GM12801 (cell line): Measurements from ENCODE around the gene GPR176.

ENCODE experiments used
- TF ChIP-seq, protein P1 (sequence below): IDR thresholded peaks from one replicate; pipeline ENCODE4 v1.5.1; 2011; ENCODE audit warnings: control low read depth; ENCODE audit not compliant: insufficient read length; ENCODE audit errors: extremely low read depth

The GPR176 gene

DNA sequence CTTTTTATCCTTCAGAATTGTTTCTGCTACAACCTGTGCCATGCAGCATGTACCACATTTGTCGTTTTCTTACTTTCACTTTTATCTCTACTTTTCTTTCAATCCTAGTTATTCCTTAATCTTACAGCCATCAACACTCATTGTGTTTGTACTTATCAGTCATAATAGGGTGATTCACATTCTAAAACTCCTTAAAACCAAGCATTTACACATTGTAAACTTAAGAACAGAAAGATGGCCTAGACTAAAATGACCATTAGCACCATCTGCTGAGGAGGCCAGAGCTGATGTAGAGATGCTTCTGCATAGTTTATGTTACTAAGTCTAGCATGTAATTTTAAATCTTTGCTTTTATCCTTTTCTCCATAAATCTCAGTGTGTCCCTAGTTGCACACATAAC, 39.3 kb upstream of the GPR176 start:
- TF ChIP-seq, protein P1, sequence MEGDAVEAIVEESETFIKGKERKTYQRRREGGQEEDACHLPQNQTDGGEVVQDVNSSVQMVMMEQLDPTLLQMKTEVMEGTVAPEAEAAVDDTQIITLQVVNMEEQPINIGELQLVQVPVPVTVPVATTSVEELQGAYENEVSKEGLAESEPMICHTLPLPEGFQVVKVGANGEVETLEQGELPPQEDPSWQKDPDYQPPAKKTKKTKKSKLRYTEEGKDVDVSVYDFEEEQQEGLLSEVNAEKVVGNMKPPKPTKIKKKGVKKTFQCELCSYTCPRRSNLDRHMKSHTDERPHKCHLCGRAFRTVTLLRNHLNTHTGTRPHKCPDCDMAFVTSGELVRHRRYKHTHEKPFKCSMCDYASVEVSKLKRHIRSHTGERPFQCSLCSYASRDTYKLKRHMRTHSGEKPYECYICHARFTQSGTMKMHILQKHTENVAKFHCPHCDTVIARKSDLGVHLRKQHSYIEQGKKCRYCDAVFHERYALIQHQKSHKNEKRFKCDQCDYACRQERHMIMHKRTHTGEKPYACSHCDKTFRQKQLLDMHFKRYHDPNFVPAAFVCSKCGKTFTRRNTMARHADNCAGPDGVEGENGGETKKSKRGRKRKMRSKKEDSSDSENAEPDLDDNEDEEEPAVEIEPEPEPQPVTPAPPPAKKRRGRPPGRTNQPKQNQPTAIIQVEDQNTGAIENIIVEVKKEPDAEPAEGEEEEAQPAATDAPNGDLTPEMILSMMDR = no peak

DNA sequence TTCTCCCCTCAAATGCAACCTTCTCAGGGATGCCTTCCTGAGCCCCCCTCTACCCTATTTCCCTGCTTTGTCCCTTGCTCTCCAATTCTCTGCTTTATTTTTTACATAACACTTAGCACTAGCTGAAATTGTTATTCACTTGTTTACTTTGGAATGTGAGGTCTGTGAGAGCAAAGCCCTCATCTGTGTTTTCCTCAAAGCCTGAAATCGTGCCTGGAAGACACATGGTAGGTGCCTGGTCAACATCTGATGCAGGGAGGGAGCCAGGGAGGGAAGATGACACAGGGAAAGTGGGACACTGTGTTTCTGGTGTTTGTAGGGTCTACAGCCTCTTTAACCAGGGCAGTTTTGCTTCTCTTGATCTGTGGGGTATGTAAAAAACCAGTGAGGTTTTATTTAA, 37.4 kb upstream of the GPR176 start:
- TF ChIP-seq, protein P1 = no peak

DNA sequence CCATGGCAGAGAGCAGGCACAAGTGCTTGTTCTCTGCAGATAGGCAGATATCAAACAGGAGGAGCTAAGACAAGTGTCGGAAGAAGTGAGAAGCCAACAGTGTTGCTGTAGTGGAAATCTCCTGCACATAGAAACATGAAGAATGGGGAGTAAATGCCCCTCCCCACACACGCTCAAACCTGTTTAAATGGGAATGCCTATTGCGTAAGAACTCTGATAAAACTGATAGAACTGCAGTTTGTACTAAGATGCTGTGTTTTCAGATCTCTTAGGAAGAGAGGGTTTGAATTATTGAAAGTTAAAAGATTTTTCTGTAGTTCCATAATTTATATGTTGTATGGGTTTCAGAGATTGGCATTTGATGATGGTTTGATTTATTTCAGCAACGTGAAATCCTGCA, 33.5 kb upstream of the GPR176 start:
- TF ChIP-seq, protein P1 = no peak

DNA sequence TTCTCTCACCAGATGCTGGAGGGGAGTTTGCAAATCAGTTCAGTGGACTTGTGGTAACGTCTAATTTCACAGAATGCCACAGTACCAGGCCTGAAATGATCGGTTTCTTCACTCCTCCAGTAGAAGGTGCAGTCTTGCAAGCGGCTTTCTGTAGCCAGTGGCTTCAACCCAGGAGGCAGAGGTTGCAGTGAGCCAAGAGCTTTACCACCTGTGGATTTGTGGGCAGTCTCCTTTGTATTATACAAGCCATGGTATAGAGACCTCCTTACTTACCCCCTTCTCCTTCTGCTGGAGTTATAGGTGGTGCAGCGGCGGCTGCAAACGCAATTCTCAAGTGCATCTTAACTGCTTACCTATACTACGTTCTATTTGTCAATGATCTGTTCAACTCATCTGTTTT, 31.5 kb upstream of the GPR176 start:
- TF ChIP-seq, protein P1 = no peak

DNA sequence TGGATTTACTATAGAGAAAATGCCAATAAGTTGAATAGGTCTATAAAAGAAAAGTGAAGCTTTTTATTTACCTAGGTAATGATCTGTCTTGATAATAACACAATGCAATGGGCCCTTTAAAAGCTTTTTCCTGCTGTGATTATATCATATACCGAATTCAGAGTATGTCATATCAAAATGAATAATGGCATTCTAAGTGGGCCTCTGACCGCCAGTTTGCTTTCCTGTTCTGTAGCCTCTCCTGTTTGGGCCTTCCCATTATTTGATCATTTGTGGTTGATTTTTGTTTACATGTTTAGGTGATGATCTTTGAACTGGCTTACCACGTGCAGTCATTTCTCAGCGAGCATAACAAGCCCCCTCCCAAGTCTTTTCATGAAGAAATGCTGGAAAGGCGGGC, 28.8 kb upstream of the GPR176 start:
- TF ChIP-seq, protein P1 = no peak

DNA sequence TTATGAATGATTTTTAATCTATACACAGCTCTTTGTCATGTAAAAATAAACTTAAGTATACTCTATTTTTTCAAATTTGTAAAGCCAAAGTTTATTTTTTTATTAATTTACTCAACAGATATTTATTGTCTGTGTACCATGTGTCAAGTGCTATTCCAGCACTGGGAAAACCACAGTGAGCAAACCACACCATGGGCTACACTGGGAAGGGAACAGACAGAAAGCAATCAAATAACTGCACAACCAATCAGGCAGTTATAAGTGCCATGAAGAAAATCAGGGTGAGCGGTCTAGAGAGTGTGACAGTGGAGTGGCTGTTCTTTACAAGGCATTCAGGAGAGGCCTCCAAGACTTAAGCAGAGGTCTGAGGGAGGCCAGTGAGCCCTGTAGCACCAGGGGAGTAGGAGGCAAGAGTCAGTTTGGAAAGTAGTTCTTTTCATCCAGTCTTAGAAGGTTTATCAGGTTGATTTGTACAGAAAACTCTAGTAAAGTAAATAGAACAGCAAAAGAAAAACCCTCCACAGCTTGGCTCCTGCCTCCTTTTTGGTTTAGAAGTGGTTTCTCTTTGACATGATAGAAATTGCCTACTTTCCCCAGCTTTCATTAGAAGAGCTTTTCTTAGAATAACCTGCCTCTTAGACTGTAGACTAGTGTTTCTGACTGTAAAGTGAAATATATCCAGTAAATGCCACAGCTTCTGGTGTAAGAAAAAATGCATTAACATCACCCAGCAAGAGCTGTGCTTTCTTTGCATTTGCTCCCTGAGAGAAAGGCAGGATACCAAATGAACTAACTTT, 27.5 kb upstream of the GPR176 start:
- TF ChIP-seq, protein P1 = no peak

DNA sequence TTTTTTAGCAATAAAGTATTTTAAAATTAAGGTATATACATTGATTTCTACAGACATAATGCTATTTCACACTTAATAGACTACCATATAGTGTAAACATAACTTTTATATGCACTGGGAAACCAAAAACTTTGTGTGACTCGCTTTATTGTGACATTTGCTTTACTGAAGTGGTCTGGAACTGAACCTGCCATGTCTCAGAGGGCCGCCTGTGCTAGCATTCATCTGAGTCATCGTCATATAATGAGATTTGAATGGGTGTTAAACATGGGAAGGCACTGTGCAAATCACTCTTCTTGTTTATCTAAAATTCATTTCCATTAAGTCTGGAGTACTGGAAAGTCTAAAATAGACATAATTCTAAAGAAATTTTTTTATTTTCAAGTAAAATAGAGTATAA, 26.8 kb upstream of the GPR176 start:
- TF ChIP-seq, protein P1 = no peak
